ENCODE results near the gene KIF2C.
A peak's percentile ranks its signal among the peaks of the same experiment; 100 is the strongest.

KIF2C gene

DNA sequence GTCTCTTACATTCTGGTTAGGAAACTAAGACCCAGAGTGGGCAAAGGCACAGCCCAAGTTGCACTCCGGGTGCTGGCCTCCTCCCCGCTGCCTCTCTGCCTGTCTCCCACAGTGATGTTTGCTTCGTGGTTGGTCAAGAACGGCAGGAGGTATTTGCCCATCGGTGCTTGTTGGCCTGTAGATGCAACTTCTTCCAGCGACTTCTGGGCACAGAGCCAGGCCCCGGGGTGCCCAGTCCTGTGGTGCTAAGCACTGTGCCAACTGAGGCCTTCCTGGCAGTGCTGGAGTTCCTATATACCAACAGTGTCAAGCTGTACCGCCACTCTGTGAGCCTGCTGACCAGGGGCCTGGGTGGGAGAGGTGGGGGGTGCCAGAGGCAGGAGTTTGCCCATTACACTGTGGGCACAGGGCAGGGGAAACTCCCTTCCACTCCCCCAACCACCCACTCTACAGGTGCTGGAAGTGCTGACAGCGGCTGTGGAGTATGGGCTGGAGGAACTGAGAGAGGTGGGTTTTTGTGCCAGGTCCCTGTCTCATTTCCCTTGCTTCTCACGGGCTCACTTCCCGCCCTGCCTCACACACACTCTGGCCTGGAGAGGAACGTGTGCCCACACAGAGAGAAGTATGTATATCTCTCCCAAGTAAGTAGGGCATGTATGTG lies 70.6 kb downstream of the KIF2C start:
- TF ChIP-seq EP300 (IDR thresholded peaks at IDR 0.05; ENCODE audit: borderline replicate concordance), result no peak; the same call in 1 of the 2 replicates
- peak; percentile 24; the same call in 1 of the 2 replicates for TF ChIP-seq ZBTB7A (IDR thresholded peaks at IDR 0.05; ENCODE audit: low read depth)
- TF ChIP-seq NFIC (IDR thresholded peaks at IDR 0.05), result peak; percentile 99
- no peak for TF ChIP-seq FOXM1 (IDR thresholded peaks at IDR 0.05; ENCODE audit: borderline replicate concordance, low read depth)
- peak; percentile 54; the same call in 1 of the 2 replicates for TF ChIP-seq CEBPB (IDR thresholded peaks at IDR 0.05)
- peak; percentile 73 for TF ChIP-seq TEAD4 (IDR thresholded peaks at IDR 0.05)
- TF ChIP-seq, protein P1, sequence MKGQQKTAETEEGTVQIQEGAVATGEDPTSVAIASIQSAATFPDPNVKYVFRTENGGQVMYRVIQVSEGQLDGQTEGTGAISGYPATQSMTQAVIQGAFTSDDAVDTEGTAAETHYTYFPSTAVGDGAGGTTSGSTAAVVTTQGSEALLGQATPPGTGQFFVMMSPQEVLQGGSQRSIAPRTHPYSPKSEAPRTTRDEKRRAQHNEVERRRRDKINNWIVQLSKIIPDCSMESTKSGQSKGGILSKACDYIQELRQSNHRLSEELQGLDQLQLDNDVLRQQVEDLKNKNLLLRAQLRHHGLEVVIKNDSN (IDR thresholded peaks at IDR 0.05), result 0 out of 2 replicates have a peak, but pooled peaks have one; percentile 5
- no peak for TF ChIP-seq RAD21 (IDR thresholded peaks at IDR 0.05; ENCODE audit: low read depth)
- TF ChIP-seq TCF12 (IDR thresholded peaks at IDR 0.05; ENCODE audit: low read depth), result peak; percentile 80
- no peak for TF ChIP-seq CREB1 (IDR thresholded peaks at IDR 0.05; ENCODE audit: low read depth)

DNA sequence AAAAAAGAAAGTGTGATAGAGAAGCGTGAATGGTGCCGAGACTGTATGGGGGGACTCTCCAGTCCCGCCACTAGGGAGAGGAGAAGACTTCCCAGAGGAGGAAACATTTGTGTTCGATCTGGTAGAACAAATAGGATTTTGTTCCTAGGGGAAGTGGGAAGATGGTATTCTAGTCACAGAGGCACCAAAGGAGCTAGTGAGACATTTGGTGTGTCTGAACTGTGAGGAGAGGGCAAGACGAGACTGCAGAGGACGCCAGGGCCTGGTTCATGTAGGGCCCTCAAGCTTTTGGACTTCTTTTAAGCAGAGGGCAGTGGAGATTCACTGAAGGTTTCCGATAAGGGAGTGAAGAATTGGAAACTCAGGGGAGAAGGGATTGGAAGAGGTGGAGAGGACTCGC lies 71.6 kb downstream of the KIF2C start:
- TF ChIP-seq YY1 (IDR thresholded peaks at IDR 0.05; ENCODE audit: low read depth), result no peak
- no peak for TF ChIP-seq CEBPB (IDR thresholded peaks at IDR 0.05)
- no peak for TF ChIP-seq CREB1 (IDR thresholded peaks at IDR 0.05; ENCODE audit: low read depth)
- no peak for TF ChIP-seq RAD21 (IDR thresholded peaks at IDR 0.05; ENCODE audit: low read depth)
- TF ChIP-seq EGR1 (IDR thresholded peaks at IDR 0.05), result no peak
- TF ChIP-seq, protein P2, sequence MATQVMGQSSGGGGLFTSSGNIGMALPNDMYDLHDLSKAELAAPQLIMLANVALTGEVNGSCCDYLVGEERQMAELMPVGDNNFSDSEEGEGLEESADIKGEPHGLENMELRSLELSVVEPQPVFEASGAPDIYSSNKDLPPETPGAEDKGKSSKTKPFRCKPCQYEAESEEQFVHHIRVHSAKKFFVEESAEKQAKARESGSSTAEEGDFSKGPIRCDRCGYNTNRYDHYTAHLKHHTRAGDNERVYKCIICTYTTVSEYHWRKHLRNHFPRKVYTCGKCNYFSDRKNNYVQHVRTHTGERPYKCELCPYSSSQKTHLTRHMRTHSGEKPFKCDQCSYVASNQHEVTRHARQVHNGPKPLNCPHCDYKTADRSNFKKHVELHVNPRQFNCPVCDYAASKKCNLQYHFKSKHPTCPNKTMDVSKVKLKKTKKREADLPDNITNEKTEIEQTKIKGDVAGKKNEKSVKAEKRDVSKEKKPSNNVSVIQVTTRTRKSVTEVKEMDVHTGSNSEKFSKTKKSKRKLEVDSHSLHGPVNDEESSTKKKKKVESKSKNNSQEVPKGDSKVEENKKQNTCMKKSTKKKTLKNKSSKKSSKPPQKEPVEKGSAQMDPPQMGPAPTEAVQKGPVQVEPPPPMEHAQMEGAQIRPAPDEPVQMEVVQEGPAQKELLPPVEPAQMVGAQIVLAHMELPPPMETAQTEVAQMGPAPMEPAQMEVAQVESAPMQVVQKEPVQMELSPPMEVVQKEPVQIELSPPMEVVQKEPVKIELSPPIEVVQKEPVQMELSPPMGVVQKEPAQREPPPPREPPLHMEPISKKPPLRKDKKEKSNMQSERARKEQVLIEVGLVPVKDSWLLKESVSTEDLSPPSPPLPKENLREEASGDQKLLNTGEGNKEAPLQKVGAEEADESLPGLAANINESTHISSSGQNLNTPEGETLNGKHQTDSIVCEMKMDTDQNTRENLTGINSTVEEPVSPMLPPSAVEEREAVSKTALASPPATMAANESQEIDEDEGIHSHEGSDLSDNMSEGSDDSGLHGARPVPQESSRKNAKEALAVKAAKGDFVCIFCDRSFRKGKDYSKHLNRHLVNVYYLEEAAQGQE (IDR thresholded peaks at IDR 0.05; ENCODE audit: low read depth), result no peak
- TF ChIP-seq NFIC (IDR thresholded peaks at IDR 0.05), result no peak
- TF ChIP-seq TEAD4 (IDR thresholded peaks at IDR 0.05), result no peak
- TF ChIP-seq, protein P3, sequence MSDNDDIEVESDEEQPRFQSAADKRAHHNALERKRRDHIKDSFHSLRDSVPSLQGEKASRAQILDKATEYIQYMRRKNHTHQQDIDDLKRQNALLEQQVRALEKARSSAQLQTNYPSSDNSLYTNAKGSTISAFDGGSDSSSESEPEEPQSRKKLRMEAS (IDR thresholded peaks at IDR 0.05), result no peak
- TF ChIP-seq FOXM1 (IDR thresholded peaks at IDR 0.05; ENCODE audit: borderline replicate concordance, low read depth), result no peak
- no peak for TF ChIP-seq TAF1 (IDR thresholded peaks at IDR 0.05; ENCODE audit: low read depth)
- no peak for TF ChIP-seq ZBTB7A (IDR thresholded peaks at IDR 0.05; ENCODE audit: low read depth)

DNA sequence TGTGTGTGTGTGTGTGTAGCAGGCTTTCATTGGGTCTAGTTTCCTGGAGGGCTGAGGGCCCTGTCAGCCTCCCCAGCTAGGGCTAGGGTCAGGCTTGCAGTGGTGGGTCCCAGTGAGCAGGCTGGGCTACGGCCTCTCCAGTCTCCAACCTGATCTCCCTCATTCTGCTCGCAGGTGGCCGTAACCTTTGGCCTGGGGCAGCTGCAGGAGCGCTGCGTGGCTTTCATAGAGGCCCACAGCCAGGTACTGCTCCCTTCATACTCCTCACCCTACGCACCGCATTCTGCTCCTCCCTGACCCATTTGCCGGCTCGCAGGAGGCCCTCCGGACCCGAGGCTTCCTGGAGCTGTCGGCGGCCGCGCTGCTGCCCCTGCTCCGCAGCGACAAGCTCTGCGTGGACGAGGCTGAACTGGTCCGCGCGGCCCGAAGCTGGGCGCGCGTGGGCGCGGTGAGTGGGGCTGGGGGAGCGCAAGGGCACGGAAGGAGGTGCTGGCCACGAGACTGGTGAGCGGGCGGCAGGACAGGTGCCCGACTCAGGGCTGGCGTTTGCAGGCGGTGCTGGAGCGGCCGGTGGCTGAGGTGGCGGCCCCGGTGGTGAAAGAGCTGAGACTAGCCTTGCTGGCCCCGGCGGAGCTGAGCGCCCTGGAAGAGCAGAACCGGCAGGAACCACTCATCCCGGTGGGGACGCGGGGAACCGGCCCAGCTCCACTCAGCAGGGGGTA lies 73.3 kb downstream of the KIF2C start:
- no peak for TF ChIP-seq TEAD4 (IDR thresholded peaks at IDR 0.05)
- TF ChIP-seq YY1 (IDR thresholded peaks at IDR 0.05; ENCODE audit: low read depth), result no peak
- TF ChIP-seq NFIC (IDR thresholded peaks at IDR 0.05), result no peak
- TF ChIP-seq CREB1 (IDR thresholded peaks at IDR 0.05; ENCODE audit: low read depth), result no peak
- no peak for TF ChIP-seq CEBPB (IDR thresholded peaks at IDR 0.05)
- TF ChIP-seq, protein P1 (IDR thresholded peaks at IDR 0.05), result no peak
- TF ChIP-seq TAF1 (IDR thresholded peaks at IDR 0.05; ENCODE audit: low read depth), result no peak
- TF ChIP-seq, protein P3 (IDR thresholded peaks at IDR 0.05), result no peak
- TF ChIP-seq EGR1 (IDR thresholded peaks at IDR 0.05), result no peak
- no peak for TF ChIP-seq ZBTB7A (IDR thresholded peaks at IDR 0.05; ENCODE audit: low read depth)
- TF ChIP-seq EP300 (IDR thresholded peaks at IDR 0.05; ENCODE audit: borderline replicate concordance), result no peak

DNA sequence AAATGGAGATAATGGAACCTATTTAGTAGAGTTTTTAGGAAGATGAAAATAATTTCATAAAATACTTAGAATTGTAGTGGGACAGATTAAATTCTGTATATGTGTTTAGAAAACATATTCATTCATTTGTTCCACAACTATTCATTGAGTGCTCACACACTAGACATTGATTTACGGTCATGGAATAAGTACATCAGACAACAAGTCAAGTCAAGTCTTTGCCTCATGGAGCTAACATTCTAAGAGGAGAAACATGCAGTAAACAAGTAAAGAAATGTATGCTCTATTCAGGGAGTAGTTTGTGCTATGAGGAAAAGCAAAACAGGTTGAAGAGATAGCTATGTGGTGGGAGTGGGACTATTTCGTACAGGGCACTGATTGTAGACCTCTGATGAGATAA lies 77.7 kb downstream of the KIF2C start:
- TF ChIP-seq, protein P1 (IDR thresholded peaks at IDR 0.05), result no peak
- TF ChIP-seq EP300 (IDR thresholded peaks at IDR 0.05; ENCODE audit: borderline replicate concordance), result no peak
